Nephron (organoid): ENCODE measurements around the gene TBC1D13.

Experiments
- H3K27ac Mint-ChIP-seq, 3 experiments: 2 replicates each; pipeline ENCODE4 v1.8.0; 2020; ENCODE audit warnings: mixed read lengths in 3 of 3, mild to moderate bottlenecking in 2 of 3, moderate library complexity in 1 of 3
- H3K27me3 Mint-ChIP-seq: 2 replicates; pipeline ENCODE4 v1.8.0; 2021; ENCODE audit warnings: low read depth, mild to moderate bottlenecking, moderate library complexity, mixed read lengths
- H3K36me3 Mint-ChIP-seq: 2 replicates; pipeline ENCODE4 v1.8.0; 2020; ENCODE audit warnings: low read depth, mixed read lengths
- H3K4me1 Mint-ChIP-seq: 2 replicates; pipeline ENCODE4 v1.8.0; 2020; ENCODE audit warnings: mixed read lengths
- H3K4me3 Mint-ChIP-seq, 3 experiments: 2 replicates each; pipeline ENCODE4 v1.8.0; 2020; ENCODE audit warnings: mild to moderate bottlenecking in 3 of 3, mixed read lengths in 3 of 3, moderate library complexity in 2 of 3
- H3K9me3 Mint-ChIP-seq: 2 replicates; pipeline ENCODE4 v1.8.0; 2020; ENCODE audit warnings: mixed read lengths
- CTCF ChIP-seq, 3 experiments: fragments of 200-600 bp; sonication (generic); IDR thresholded peaks; one replicate each; pipeline ENCODE4 v1.5.0; 2021; ENCODE audit warnings: antibody characterized with exemption in 3 of 3; ENCODE audit not compliant: unreplicated experiment in 3 of 3

Gene TBC1D13

GRCh38 chr9:128824911-128825310 is 37.9 kb downstream of the TBC1D13 start:
- no peaks in the 10 kb centered on the region for H3K27me3 Mint-ChIP-seq
- H3K27ac Mint-ChIP-seq = no peak overlapping the region
- H3K4me3 Mint-ChIP-seq = no peak overlapping the region
- peaks cover 29% of the 10 kb centered on the region for H3K36me3 Mint-ChIP-seq
- H3K9me3 Mint-ChIP-seq = no peaks in the 10 kb centered on the region
- H3K4me1 Mint-ChIP-seq = peaks cover 14% of the 10 kb centered on the region
- TF ChIP-seq CTCF (IDR thresholded peaks at IDR 0.05; ENCODE audit: unreplicated experiment in 3 of 3) = no peak

GRCh38 chr9:128825923-128826700 is 39.1 kb downstream of the TBC1D13 start:
- Mint-ChIP-seq H3K36me3 (peaks cover 29% of the 10 kb centered on the region), H3K9me3 (no peaks in the 10 kb centered on the region), H3K4me1 (peaks cover 14% of the 10 kb centered on the region), H3K27ac (no peak overlapping the region), H3K27me3 (no peaks in the 10 kb centered on the region), H3K4me3 (peak overlapping the region in 1 of 3 experiments; percentile 30)
- TF ChIP-seq CTCF (IDR thresholded peaks at IDR 0.05; ENCODE audit: unreplicated experiment in 3 of 3) = no peak

GRCh38 chr9:128828267-128828666 is 41.2 kb downstream of the TBC1D13 start:
- Mint-ChIP-seq H3K9me3 (no peaks in the 10 kb centered on the region), H3K36me3 (peaks cover 22% of the 10 kb centered on the region), H3K4me1 (peaks cover 14% of the 10 kb centered on the region)

GRCh38 chr9:128828719-128829452 is 41.8 kb downstream of the TBC1D13 start:
- H3K27ac Mint-ChIP-seq = peak overlapping the region in 1 of 3 experiments; percentile 76
- no peaks in the 10 kb centered on the region for H3K9me3 Mint-ChIP-seq
- H3K36me3 Mint-ChIP-seq = peaks cover 26% of the 10 kb centered on the region
- TF ChIP-seq CTCF (IDR thresholded peaks at IDR 0.05; ENCODE audit: unreplicated experiment in 3 of 3) = no peak
- H3K27me3 Mint-ChIP-seq = no peaks in the 10 kb centered on the region
- H3K4me1 Mint-ChIP-seq = peaks cover 14% of the 10 kb centered on the region
- H3K4me3 Mint-ChIP-seq = peak overlapping the region; percentile 94 to 97 (median 96)

More at GRCh38 chr9:128828267-128828666, 41.2 kb downstream of the TBC1D13 start:
- no peak for TF ChIP-seq CTCF (IDR thresholded peaks at IDR 0.05; ENCODE audit: unreplicated experiment in 3 of 3)
- Mint-ChIP-seq H3K4me3 (peak overlapping the region; percentile 94 to 97 (median 96)), H3K27ac (no peak overlapping the region), H3K27me3 (no peaks in the 10 kb centered on the region)

GRCh38 chr9:128829477-128830251 is 42.6 kb downstream of the TBC1D13 start, which contains the start of gene SPOUT1:
Gene SPOUT1 (minus strand): TSS chr9:128829794. CDS start chr9:128829780, 14 bp downstream.
- no peak for TF ChIP-seq CTCF (IDR thresholded peaks at IDR 0.05; ENCODE audit: unreplicated experiment in 3 of 3)
- peak within 1 kb of the TSS; percentile 94 to 97 (median 96) for H3K4me3 Mint-ChIP-seq
- no peaks in the 10 kb centered on the region for H3K27me3 Mint-ChIP-seq
- peaks cover 14% of the 10 kb centered on the region for H3K4me1 Mint-ChIP-seq
- peak within 1 kb of the TSS in 2 of 3 experiments; percentile 76 to 87 for H3K27ac Mint-ChIP-seq
- H3K36me3 Mint-ChIP-seq = peaks cover 26% of the 10 kb centered on the region
- H3K9me3 Mint-ChIP-seq = no peaks in the 10 kb centered on the region
